Activated T-cell treated with anti-CD3 and anti-CD28 coated beads, Interleukin-2, amount 50 U/mL, for 48 hours (primary cell): ENCODE data around the gene MLXIPL.
"Not testable (repeated sequence)": the region's sequence is repeated elsewhere in the genome, so short reads cannot be mapped to it uniquely, and the experiment has no call there.

ENCODE experiments used
- DNase-seq, 2 experiments: peaks; one replicate each; pipeline ENCODE4 v3.0.0-alpha.2; 2020

Gene MLXIPL, protein sequence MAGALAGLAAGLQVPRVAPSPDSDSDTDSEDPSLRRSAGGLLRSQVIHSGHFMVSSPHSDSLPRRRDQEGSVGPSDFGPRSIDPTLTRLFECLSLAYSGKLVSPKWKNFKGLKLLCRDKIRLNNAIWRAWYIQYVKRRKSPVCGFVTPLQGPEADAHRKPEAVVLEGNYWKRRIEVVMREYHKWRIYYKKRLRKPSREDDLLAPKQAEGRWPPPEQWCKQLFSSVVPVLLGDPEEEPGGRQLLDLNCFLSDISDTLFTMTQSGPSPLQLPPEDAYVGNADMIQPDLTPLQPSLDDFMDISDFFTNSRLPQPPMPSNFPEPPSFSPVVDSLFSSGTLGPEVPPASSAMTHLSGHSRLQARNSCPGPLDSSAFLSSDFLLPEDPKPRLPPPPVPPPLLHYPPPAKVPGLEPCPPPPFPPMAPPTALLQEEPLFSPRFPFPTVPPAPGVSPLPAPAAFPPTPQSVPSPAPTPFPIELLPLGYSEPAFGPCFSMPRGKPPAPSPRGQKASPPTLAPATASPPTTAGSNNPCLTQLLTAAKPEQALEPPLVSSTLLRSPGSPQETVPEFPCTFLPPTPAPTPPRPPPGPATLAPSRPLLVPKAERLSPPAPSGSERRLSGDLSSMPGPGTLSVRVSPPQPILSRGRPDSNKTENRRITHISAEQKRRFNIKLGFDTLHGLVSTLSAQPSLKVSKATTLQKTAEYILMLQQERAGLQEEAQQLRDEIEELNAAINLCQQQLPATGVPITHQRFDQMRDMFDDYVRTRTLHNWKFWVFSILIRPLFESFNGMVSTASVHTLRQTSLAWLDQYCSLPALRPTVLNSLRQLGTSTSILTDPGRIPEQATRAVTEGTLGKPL

DNA sequence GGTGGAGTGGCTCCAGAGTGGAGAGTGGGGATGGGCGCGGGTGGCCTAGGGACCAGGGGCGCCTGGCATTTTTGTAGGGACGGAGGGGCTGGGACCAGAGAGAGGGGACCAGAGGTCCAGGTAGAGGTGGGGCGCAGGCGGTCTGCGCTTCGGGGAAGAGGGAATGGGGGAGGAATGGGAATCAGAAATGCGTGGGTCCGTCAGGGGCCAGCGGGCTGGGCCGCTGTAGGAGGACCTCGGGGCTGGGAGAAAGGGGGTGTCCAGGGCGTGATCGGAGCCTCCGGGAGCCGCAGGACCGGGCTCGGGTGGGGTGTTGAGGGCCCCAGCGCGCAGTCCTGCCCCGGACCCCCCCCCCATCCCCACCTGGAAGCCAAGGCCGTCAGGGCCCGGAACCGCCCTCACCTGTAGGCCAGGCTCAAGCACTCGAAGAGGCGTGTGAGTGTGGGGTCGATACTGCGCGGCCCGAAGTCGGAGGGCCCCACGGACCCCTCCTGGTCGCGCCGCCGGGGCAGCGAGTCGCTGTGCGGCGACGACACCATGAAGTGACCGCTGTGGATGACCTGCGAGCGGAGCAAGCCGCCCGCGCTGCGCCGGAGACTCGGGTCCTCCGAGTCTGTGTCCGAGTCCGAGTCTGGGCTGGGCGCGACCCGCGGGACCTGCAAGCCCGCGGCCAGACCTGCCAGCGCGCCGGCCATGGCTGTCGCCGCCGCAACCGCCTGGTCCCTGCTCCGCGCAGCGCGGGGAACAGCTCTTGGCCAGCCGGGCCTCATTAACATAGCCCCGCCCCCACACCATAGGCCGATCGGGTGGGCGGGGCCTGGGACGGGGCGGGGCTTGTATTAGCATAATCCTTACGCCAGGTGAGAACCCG lies at the start of gene MLXIPL:
MLXIPL (minus strand) TSS at position 725 of the 871 bp plus-strand sequence; CDS start at position 695, 30 bp downstream.
- DNase-seq, result peak; percentile 76 to 78

DNA sequence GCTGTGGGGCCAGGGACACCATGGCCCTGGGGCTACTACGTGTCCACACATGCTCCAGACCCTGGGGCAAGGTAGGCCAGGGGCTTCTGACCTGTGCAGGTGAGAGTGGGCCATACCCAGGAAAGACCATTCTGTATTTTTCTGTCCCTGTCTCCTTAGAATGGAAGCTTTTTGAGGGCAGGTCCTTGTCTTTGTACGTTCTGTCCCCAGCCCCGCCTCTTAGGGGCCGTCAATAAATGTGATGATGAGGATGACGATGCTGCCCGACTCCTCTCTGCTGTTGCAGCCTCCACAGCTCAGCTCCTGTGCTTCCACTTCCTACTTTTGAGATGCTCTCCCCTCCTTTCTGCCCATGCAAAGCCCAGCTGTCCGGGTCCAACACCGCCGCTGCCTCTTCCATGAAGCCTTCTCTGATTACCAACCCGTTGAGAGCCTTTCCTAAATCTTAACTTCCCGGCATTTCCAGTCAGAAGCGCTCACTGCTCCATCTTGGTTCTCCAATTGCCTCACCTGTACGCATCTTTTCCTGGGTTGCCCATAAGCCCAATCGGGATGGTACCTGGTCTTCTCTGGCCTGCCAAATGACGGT lies 47.6 kb upstream of the MLXIPL start:
- DNase-seq, result no peak

DNA sequence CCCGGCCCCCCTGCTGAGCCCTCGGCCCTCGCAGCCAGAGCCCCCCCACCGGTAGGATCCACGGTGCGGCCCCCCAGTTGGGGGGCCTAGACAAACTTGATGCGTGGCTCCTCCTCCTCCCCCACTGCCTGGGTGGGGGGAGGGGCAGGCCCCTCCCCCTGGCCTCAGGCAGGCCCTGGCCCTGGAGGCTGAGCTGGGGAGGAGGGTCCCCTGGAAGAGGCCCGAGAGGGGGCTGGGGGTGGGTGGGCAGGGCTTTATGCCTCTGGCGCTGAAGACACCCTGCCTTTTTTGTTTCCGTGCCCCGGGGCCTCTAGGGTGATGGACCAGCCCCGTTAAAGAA lies 47.0 kb upstream of the MLXIPL start:
- DNase-seq, result no peak

DNA sequence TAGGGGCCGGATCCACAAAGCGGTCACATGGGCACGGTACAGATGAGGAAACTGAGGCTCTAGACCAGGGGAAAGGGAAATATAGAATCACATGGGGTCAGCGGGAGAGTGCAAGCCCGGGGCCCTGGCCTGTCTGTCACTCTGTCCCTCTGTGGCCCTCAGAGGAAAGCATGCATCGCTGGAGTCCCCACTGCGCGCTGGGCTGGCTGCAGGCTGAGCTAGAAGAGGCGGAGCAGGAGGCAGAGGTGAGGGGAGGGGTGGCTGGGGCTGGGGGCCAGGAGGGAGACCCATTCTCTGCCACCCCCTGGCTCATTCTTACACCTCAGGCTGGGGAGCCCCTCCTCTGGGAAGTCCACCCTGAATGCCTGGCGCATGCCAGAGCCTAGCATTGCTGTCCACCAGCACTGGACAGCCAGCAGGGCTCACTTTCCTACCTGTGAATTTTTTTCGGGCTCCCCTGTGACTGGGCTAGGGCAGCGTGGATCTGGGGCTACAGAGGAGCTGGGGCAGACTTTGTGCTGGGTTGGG lies 45.6 kb upstream of the MLXIPL start:
- DNase-seq, result no peak

DNA sequence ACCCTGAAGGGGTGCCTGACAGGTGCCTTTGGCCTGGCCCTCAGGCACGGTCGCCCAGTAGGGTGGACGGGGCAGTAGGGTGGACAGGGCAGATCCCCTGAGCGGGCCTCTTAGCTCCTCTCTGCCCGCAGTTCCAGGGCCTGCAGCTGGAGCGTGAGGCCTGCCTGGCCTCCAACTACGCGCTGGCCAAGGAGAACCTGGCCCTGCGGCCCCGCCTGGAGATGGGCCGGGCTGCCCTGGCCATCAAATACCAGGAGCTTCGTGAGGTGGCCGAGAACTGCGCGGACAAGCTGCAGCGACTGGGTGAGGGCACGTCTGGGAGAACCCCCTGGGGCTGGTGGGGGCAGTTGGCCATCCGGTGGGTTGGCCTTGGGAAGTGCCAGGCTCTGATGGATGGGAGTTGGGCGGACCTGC lies 45.0 kb upstream of the MLXIPL start:
- DNase-seq, result no peak

DNA sequence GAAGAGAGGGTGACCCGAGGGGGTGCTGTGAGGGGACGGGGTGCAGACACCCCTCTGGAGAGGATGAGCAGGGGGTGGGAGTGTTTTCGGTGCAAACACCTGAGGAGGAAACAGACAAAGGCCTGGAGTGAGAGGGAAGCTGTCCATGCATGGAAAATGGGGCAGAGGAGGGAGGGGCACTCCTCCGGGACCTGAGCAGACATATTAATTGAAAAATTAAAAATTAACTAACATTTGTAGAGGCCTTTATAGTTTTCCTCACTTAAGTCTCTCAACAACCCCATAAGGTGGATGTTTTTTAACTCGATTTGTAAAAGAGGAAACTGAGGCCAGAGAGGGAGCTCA lies 44.5 kb upstream of the MLXIPL start:
- DNase-seq, result no peak

DNA sequence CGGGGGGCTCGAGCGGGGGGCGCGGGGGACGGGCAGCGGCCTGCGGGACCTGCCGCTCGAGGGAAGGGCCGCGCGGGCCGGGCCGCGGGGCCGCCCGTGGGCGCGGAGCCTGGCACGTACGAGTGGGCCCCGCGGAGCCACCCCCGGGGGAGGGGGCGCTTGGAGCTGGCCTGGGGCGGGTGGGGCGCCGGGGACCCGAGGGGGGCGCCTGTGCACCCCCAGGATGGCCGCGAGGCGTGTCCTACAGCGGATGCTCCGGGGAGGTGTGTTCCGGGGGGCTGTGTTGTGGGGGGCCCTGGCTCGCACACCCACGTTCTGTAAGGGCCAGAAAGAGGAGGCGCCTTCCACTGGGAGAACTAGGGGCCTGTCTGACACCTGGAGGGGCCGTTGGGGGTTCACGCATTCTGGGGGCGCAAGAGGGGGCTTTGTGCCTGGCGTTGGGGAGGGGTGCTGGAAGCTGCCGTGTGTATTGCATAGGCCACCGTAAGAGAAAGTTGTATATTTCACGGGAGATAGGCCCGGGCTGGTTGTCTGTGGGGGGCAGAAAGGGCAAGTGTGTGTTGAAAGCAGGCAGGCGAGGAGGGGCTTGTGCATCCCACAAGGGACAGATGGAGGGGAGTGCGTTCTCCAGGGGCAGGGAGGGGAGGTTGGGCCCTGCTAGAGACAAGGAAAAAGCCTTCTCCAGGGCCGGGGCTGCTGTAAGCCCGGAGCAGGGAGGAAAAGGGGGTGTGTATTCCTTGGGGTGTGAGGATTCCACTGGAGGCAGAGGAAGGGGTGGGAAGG lies 44.0 kb upstream of the MLXIPL start:
- no peak for DNase-seq

DNA sequence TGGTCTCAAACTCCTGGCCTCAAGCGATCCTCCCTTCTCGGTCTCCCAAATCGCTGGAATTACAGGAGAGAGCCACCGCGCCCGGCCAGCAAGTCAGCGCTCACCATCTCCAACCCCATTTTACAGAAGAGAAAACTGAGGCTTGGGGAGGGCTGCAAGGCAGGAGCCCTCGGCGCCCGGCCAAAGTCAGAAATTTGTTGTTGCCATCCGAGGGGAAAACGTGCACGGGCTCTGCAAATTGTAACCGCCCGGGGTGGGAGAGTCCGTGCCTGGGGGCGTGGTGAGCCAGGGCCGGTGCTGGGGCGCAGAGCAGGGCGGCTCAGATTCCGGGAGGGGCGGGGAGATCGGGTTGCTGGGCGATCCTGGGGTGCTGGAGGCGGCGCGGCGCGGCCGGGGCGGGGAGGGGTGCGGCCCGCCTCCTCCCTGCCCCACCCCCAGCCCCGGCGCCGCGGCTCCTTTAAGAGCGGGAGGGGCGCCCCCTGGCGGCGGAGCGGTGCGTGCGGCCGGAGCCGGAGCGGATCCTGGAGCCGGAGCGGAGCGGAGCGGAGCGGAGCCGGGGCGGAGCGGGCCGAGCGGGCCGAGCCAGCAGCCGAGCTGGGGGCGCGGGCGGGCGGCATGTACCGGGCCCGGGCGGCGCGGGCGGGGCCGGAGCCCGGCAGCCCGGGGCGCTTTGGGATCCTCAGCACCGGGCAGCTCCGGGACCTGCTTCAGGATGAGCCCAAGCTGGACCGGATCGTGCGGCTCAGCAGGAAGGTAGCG lies 43.2 kb upstream of the MLXIPL start, which contains the start of gene VPS37D:
VPS37D (plus strand) TSS at position 488 of the 759 bp plus-strand sequence; CDS start at position 616, 128 bp downstream.
- DNase-seq, result peak; percentile 94 to 96

DNA sequence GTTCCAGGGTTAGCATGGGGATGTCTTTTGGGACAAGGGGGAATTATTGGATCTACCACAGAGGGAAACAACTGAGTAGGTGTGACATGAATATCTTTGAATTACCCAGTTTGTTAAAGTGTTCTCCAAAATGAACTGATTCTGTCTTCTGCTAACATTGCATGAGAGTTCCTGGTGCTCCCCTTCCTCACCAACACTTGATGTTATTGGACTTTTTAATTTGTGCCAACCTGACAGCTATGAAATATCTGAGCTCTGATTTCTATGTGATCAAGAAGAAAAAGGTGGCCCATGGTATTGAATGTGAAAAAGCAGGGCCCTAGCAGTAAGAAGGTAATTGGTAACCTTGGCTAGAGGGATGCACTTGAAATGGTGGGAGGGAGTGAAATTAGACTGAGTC lies 38.7 kb upstream of the MLXIPL start:
- no peak for DNase-seq

DNA sequence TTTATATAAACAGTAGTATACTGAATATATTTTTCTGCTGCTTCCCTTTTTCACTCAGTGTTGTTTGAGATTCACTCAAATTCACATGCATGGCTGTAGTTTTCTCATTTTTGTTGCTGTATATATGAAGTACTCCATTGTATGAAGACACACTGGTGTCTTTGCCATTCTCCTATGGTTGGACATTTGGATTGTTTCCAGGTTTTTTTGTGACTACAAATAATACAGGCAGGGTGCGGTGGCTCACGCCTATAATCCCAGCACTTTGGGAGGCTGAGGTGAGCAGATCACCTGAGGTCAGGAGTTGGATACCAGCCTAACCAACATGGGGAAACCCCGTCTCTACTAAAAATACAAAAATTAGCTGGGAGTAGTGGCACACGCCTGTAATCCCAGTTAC lies 36.3 kb upstream of the MLXIPL start:
- DNase-seq, result not testable (repeated sequence)

DNA sequence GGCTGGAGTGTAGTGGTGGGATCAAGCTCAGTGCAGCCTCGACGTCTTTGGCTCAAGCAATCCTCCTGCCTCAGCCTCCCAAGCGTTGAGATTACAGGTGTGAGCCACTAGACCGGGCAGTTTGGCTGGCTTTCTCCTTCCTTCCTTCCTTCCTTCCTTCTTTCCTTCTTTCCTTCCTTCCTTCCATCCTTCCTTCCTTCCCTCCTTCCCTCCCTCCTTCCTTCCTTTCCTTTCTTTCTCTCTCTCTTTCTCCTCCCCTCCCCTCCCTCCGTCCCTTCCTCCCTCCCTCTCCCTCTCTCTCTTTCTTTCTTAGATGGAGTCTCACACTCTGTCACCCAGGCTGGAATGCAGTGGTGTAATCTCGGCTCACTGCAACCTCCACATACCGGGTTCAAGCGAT lies 35.7 kb upstream of the MLXIPL start:
- no peak for DNase-seq

DNA sequence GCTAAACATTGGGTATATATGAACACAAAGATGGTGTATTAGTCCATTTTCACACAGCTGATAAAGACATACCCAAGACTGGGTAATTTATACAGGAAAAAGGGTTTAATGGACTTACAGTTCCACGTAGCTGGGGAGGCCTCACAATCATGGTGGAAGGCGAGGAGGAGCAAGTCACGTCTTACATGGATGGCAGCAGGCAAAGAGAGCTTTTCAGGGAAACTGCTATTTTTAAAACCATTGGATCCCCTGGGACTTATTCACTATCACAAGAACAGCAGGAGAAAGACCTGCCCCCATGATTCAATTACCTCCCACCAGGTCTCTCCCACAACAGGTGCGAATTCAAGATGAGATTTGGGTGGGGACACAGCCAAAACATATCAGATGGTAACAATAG lies 31.0 kb upstream of the MLXIPL start:
- DNase-seq, result not testable (repeated sequence)

DNA sequence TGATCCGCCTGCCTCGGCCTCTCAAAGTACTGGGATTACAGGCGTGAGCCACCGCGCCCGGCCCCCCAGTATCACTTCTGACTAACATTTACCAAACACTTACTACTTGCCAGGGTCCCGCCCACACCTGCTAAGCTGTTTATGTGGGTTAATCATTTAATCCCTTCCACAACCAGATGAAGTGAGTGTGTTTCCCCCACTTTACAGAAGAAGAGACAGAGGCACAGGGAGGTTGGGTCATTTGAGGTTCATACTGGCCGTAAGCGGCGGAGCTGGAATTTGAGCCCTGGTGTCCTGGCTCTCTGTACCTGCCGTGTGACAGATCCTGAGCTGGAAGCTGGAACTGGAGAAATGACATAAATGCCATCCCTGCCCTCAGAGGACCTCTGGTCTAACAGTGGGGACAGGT lies 28.2 kb upstream of the MLXIPL start:
- DNase-seq, result peak in 1 of 2 experiments; percentile 34

DNA sequence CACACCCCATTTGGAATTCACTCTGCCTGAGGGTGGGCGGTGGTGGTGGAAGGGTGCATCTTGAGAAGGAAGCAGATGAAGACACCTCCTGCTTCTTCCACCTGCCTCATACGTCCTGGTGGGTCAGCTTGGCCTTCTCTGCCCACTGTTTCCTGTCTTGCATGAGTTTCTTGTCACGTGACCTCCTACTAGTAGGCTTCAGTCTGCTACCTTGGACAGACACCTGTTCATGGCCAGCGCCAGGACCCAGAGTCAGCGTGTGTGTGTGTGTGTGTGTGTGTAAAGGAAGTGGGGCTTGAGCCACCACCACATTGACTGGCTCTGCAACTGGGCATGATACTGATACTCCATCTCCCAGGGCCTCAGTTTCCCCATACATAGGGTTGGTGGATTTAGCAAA lies 26.2 kb upstream of the MLXIPL start:
- DNase-seq, result no peak

DNA sequence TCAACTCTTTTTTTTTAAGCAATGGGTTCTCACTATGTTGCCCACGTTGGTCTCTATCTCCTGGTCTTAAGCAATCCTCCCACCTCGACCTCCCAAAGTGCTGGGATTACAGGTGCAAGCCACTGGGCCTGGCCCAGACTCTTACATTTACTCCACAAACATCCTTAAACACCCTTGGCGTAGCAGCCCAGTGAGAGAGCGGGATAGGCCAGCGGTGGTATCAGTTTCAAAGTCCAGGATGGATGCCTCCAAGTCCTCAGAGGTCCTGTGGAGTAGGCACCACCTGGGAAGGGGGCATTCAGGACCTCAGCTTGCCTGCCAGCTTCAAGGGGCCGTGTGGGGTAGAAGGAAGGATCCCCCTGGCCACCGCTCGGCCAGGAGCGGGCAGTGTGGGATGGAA lies 25.3 kb upstream of the MLXIPL start:
- DNase-seq, result no peak

DNA sequence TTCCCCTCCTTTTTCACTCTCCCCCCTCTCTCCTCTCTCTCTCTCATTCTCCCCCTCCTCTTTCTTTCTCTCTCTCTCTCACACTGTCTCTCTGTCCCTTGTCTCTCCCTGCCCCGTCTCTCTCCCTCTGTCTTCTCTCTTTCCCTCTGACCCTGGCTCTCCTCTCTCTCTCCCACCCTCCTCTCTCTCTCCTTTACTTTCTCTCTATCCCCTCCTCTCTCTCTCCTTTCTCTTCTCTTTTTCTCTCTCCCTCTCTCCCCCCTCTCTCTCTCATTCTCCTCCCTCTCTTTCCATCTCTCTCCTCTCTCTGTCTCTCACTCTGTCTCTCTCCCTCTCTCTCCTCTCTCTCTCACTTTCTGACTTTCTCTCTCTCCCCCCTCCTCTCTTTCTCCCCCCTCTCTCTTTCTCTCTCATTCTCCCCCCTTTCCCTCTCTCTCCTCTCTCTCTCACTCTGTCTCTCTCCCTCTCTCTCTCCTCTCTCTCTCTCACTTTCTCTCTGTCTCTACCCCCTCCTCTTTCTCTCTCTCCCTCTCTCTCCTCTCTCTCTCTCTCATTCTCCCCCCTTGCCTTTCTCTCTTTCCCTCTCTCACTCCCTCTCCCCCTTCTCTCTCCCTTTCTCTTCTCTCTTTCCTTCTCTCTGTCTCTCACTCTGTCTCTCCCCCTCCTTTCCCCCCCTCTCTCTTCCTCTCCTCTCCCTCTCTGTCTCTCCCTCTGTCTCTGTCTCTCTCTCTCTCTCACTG lies 24.4 kb upstream of the MLXIPL start:
- DNase-seq, result no peak

DNA sequence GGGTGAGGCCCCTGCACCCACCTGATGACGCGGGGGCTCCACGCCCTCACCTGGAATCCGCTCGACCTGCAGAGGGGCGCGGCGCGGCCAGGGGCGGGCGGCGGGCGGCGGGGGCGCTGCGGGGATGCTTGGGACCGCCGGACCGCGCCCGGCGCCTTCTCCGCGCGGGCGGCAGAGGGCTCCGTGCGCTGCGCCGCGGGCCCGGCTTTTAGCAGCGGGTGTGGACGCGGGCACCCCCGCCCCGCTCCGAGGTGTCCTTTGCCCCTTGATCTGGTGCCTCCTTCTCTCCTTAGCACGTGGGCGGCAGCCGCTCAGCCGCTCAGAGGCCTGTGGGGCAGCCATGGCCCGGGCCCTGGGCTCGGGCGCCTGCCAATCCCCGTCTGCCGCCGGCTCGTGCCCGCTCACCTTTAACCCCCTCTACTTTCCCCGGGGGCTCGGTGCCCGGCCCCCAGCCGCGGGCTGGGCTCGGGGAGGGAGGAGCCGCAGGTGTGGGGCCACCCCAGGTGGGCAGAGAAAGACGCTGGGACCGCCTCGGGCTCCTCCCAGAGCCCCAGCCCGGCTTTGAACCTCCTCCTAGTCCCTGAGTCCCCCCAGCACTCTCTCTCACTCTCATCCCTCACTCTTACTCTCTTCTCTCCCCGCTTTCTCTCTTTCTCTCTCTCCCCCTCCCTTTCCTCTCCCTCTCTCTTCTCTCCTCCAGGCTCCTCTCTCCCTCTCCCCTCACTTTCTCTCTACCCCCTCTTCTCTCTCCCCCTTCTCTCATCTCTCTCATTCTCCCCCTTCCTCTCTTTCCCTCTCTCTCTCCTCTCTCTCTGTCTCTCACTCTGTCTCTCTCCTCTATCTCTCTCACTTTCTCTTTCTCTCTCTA lies 23.6 kb upstream of the MLXIPL start:
- DNase-seq, result peak in 1 of 2 experiments; percentile 49

DNA sequence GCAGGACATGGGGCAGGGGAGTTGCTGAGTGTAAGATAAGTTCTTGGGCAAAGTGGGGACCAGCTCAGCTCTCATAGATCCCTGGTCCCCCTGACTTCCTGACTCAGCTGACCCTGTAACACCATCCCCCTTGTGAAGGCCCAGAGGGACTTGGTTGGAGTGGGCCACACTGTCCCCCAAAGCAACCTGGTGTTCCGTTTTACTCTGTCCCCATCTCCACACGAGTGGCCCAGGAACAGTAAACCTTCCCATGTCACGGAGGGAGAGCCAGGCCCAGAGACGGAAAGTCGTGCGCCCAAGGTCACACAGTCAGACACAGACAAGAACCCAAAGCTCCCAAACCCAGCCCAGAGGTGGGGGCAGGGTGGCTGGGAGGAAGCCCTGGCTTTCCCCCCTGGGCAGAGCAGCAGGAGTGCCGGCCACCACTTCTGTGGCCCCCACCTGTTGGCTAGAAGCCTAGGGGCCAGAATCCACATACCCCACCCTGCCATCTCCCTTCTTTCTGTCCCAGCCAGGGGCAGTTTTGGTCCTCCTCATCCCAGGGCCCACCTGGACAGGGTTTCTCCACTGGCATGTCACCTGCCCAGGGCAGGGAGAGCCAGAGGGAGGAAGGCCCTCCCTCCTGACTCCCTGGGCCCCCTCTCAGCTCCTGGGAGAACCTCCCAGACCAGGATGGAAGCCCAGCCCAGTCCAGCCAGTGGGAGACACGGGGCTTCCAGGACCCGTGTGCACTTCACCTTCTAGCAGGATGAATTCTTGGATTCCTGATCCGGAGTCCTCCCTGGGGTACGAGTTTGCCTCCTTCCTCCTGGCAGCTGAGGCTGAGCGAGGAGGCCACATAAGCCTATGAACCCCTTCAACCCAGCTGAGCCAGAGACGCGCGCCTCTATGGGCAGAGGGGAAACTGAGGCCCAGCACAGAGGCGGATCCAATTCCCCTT lies 22.7 kb upstream of the MLXIPL start:
- no peak for DNase-seq
